ENCODE data around the gene ADAMTS12.

DNA sequence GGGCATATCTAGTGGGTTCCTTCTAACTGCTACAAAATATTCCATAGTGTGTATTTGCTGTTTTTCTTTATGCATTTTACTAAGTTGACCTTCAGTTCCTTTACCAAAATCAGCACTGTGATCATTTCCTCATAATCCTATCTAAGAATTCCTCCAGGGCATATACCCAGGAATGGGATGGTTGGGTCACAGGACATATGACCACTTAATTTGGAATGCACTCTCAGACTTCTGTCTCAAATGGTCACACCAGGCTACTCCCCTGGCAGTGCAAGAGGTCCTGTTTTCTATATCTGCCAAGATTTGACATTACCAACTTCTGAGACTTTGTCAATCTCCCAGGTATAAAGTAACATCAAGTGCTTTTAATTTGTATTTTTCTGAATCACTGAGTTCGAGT, 63.9 kb downstream of the ADAMTS12 start:
- TF ChIP-seq, protein P1, sequence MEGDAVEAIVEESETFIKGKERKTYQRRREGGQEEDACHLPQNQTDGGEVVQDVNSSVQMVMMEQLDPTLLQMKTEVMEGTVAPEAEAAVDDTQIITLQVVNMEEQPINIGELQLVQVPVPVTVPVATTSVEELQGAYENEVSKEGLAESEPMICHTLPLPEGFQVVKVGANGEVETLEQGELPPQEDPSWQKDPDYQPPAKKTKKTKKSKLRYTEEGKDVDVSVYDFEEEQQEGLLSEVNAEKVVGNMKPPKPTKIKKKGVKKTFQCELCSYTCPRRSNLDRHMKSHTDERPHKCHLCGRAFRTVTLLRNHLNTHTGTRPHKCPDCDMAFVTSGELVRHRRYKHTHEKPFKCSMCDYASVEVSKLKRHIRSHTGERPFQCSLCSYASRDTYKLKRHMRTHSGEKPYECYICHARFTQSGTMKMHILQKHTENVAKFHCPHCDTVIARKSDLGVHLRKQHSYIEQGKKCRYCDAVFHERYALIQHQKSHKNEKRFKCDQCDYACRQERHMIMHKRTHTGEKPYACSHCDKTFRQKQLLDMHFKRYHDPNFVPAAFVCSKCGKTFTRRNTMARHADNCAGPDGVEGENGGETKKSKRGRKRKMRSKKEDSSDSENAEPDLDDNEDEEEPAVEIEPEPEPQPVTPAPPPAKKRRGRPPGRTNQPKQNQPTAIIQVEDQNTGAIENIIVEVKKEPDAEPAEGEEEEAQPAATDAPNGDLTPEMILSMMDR (IDR thresholded peaks at IDR 0.05; ENCODE audit: low read depth, low read length, missing input control), result no peak
- no peak for TF ChIP-seq TAF1 (conservative IDR thresholded peaks at IDR 0.05)

Data from liver (tissue), 3 donors.